NCI-H1048 (cell line): Measurements from ENCODE around the gene F8A3.
"Not testable (repeated sequence)": the region's sequence is repeated elsewhere in the genome, so short reads cannot be mapped to it uniquely, and the experiment has no call there.

ENCODE experiments used
- DNase-seq: peaks from one replicate; lab custom pipeline; 2025; lab: John Stamatoyannopoulos, UW

Gene F8A3

DNA sequence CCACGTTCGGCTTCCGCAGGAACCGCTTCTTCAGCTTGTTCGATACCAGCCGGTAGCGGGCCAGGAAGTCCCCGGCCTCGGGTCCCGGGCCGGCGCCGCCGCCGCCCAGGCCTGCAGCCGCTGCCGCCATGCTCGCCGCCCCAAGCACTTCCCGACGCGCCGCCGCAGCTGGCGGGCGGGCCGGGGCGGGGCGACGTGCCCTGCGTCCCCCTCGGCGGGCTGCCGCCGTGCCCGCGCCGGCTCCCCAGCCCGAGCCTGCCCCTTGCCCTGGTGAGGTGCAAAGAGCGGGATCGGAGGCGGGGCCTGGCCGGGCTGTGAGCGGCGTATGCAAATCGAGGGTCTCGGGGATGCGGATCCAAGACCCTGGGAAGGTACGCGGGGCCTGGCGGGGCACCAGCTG, at the start of gene F8A3:
F8A3 (minus strand) TSS at position 150 of the 400 bp plus-strand sequence; CDS start at position 130, 20 bp downstream.
- DNase-seq: not testable (repeated sequence)

DNA sequence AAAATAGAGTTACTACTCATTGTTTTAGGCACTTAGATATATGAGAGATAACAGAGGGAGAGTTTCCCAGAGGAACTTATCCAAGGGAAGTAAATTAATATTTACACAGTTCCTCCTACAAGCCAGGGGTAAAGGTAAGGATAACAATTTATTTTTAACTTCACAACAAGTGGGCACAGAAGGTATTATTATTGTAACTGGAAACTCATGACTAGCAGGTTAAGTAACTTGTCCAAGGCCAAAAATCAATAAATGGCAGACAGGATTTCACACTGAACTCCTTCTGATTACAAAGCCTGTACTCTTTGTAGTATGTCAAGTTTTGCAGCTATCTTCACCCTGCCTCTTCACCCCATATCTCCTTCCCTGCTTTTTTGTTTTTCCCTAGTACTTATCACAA, 46.9 kb upstream of the F8A3 start:
- no peak for DNase-seq

- DNase-seq: not testable (repeated sequence)
These were observed 36.7 kb upstream of the F8A3 start for GRCh38 chrX:155495134-155495533.

GRCh38 chrX:155491421-155491820, 33.0 kb upstream of the F8A3 start:
- not testable (repeated sequence) for DNase-seq

- DNase-seq: not testable (repeated sequence)
These were observed 18.7 kb upstream of the F8A3 start for GRCh38 chrX:155477136-155477535.

DNA sequence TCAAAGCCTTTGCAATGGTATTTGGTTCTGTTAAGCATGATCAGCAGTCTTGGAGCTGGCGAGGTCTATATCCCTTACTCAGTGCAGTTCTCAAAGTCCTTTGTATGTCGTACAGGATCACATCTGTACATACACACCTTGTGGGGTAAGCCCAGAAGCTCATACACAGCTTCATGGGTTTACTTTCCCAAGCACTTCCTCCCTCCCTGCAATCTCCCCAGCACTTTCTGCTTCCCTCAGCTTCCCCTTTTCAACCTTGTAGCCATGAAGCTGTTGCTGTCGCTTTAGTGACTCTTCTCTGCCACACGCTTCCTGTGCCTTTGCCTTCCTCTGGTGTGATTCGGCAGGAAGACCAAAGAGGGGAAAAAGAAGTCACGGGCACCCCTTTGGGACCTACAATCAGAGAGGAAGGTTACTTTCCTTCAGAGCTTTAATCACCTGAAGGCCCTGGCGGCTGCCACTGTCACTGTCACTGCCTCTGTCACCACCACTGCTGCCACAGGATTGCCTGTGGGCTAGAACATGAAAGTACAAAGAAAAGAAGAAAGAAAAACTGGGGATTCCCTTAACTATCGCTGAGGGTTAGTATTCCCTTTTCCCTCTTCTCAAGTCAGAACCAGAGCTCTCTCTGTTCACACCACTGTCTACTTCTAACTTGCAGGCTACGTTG, 8.0 kb upstream of the F8A3 start:
- DNase-seq: not testable (repeated sequence)

- DNase-seq: not testable (repeated sequence)
These were observed 2.1 kb upstream of the F8A3 start for GRCh38 chrX:155460501-155460900.

GRCh38 chrX:155457761-155458447, 516 bp downstream of the F8A3 start:
- not testable (repeated sequence) for DNase-seq

- no peak for DNase-seq
These were observed 17.3 kb downstream of the F8A3 start for GRCh38 chrX:155441097-155441496.

DNA sequence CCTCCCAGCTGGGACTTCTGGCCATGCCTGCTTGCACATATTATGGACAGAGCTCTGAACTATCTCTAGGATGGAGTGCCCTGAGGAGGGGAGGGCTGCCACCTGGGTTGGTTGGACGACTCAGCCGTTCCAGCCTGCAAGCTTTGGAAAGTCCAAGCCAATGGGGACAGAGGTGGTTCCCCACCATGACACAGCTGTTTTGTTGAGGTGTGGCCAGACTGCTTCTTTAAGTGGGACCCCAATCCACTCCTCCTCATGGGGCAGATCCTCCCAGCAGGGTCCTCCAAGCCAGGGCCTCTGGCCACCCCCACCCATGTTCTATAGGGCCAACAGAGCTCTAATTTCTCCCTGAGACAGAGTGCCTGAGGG, 22.7 kb downstream of the F8A3 start:
- DNase-seq: no peak

DNA sequence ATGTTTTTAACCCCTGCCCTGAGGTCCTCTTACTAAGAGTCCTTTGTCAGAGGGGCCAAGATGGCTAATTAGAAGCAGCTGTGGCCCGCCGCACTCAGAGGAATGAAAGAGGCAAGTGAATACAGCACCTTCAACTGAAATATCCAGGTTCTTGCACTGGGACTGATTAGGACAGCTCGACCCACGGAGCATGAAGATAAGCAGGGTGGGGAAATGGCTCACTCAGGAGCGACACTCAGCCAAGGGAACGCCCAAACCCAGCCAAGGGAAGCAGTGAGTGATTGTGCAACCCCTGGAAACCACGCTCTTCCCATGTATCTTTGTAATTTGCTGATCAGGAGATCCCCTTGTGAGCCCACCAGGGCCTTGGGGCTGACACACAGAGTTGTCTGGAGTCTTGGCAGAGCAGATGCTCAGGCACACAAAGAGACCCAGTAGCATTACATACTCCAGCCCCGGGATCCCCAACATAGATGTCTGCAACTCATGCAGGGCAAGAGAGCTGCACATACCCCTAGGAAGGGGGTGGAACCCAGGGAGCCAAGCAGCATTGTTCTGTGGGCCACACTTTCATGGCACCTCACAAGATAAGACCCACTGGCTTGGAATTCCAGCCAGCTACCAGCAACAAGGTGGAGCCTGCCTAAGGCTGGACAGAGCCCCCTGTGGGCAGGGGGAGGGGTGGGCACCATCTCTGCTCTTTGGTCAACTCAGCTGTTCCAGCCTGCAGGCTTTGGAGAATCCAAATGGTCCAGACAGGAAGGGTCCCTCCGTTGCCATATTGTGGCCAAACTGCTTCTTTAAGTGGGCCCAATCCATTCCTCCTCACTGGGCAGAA, 23.3 kb downstream of the F8A3 start:
- no peak for DNase-seq

DNA sequence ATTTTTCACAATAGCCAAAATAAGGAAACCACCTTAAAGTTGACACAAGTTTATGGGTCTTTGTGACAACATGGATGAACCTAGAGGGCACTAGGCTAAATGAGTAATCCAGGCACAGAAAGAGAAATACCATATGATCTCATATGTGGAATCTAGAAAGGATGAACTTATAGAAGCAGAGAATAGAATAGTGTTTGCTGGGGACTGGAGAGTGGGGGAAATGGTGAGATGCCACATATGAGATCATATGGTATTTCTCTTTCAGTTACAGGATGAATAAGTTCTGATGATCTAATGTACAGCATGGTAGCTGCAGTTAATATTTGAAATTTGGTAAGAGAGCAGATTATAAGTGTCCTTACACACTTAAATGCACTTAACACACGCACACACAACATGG, 40.7 kb downstream of the F8A3 start:
- no peak for DNase-seq
